ENCODE results near the gene ARHGAP6.

ARHGAP6 gene

DNA sequence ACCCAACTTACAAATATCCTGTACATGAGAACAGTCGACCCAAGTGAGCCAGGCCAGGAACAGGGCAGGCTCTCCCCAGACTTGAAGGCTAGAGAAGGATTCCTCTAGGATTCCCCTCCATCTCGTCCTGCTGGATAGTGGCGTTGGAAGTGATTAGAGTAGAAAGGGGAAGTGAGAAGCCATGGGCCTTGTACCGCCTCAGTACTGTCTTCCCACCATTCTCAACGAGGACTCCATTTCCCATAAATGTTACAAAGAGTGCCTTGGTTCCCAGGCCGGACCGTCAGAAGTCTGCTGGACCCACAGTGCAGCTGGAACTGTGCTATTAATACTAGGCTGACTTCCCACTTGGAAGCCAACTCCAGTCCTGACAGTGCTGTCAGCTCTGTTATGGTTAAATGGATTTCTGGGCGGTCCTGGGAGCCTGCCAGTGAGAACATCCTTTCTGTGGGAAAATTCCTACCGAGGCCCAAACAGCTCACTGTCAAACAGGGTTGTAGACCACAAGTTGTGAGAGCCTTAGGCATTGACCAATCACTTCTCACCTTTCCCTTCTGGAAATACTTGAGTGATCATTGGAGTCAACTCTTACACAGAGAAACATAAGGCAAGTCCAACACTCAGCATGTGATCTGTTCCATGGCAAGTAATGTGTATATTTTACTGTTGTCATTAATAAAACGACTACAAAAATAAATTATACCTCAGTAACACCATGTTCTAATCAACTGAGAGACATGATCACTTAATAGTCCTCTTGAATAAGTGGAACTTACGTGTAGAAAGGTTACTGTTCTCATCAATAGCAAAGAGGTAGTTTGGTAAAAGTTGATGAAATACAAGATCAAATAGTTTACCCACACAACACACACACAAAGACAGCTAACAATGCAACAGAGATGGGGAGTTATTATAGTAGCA is 314.1 kb downstream of the ARHGAP6 start:
- Histone ChIP-seq H3K9me3 (ENCODE audit: insufficient read depth, low read length) (no peaks in the 10 kb centered on the region), H3K4me3 (ENCODE audit: insufficient read length, low read depth) (no peak overlapping the region), H3K4me1 (ENCODE audit: insufficient read depth, insufficient read length) (no peaks in the 10 kb centered on the region), H3K36me3 (ENCODE audit: insufficient read depth, insufficient read length, low read length) (no peaks in the 10 kb centered on the region), H3K9ac (ENCODE audit: insufficient read length, low read depth) (no peak overlapping the region), H3K27me3 (ENCODE audit: insufficient read depth, insufficient read length) (no peaks in the 10 kb centered on the region)
- no peak for TF ChIP-seq SUZ12 (IDR thresholded peaks at IDR 0.05; ENCODE audit: extremely low read depth, insufficient read depth, insufficient read length)
- TF ChIP-seq ZNF274 (IDR thresholded peaks at IDR 0.05; ENCODE audit: low read depth, low read length): no peak
- no peak for TF ChIP-seq YY1 (IDR thresholded peaks at IDR 0.05; ENCODE audit: insufficient read depth, insufficient read length)
- no peak for DNase-seq (ENCODE audit: low read depth, low spot score)

DNA sequence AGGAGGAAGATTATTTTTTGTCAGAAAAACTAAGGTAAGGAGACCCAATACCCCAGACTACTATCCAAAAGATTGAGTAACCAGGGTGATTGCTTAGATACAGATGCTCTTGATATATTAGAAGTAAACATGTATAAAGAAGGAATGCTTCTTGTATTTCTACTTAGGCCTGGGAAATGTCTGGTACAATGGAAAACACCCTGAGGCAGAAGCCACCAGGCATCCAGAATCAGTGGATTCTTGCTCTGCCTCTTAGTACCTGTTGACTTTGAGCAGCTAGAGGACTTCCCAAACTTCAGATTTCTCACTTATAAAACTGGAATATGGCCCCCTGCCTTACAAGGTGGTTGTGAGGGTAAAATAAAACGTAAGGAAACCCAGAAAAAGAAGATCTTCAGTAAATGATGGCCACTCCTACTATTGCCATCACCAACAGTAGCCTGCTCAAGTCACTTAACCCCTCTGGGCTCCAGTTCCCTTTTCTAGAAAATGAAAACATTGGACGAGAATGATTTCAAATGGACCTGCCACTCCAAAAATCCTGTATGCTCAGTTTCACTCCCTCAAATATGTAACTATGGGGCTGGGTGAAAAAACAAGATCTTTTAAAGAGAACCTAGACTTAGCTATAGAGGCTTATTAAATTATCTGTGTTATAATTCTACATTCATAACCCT is 315.9 kb downstream of the ARHGAP6 start:
- Histone ChIP-seq H3K4me1 (ENCODE audit: insufficient read depth, insufficient read length) (peaks cover 2% of the 10 kb centered on the region), H3K4me3 (ENCODE audit: insufficient read length, low read depth) (no peak overlapping the region), H3K36me3 (ENCODE audit: insufficient read depth, insufficient read length, low read length) (no peaks in the 10 kb centered on the region), H3K27me3 (ENCODE audit: insufficient read depth, insufficient read length) (no peaks in the 10 kb centered on the region), H3K9me3 (ENCODE audit: insufficient read depth, low read length) (no peaks in the 10 kb centered on the region), H3K9ac (ENCODE audit: insufficient read length, low read depth) (no peak overlapping the region)
- DNase-seq (ENCODE audit: low read depth, low spot score): no peak
- TF ChIP-seq YY1 (IDR thresholded peaks at IDR 0.05; ENCODE audit: insufficient read depth, insufficient read length) (no peak), SUZ12 (IDR thresholded peaks at IDR 0.05; ENCODE audit: extremely low read depth, insufficient read depth, insufficient read length) (no peak), ZNF274 (IDR thresholded peaks at IDR 0.05; ENCODE audit: low read depth, low read length) (no peak)

DNA sequence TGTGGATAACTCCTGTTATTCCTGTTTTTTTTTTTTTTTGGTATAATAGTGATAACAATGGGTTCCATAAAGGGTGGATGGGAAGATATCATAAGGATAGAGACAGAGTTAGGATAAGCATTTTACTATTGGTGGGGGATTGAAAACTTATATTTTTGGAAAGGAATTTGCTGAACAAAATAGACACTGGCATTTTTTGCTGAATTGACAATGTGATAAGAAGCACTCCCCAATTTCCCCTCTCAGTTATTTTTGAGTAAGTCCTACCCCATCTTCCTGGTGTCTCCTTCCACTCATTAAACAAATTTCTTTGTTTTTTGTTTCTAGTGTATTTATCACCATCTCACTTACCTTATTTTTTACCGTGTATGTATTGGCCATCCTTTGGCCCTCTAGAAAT is 316.7 kb downstream of the ARHGAP6 start:
- no peak overlapping the region for H3K9ac ChIP-seq (ENCODE audit: insufficient read length, low read depth)
- H3K9me3 ChIP-seq (ENCODE audit: insufficient read depth, low read length): no peaks in the 10 kb centered on the region
- peaks cover 2% of the 10 kb centered on the region for H3K4me1 ChIP-seq (ENCODE audit: insufficient read depth, insufficient read length)
- H3K36me3 ChIP-seq (ENCODE audit: insufficient read depth, insufficient read length, low read length): no peaks in the 10 kb centered on the region
- no peaks in the 10 kb centered on the region for H3K27me3 ChIP-seq (ENCODE audit: insufficient read depth, insufficient read length)
- no peak for DNase-seq (ENCODE audit: low read depth, low spot score)
- no peak overlapping the region for H3K4me3 ChIP-seq (ENCODE audit: insufficient read length, low read depth)
- no peak for TF ChIP-seq ZNF274 (IDR thresholded peaks at IDR 0.05; ENCODE audit: low read depth, low read length)
- TF ChIP-seq YY1 (IDR thresholded peaks at IDR 0.05; ENCODE audit: insufficient read depth, insufficient read length): no peak
- no peak for TF ChIP-seq SUZ12 (IDR thresholded peaks at IDR 0.05; ENCODE audit: extremely low read depth, insufficient read depth, insufficient read length)

DNA sequence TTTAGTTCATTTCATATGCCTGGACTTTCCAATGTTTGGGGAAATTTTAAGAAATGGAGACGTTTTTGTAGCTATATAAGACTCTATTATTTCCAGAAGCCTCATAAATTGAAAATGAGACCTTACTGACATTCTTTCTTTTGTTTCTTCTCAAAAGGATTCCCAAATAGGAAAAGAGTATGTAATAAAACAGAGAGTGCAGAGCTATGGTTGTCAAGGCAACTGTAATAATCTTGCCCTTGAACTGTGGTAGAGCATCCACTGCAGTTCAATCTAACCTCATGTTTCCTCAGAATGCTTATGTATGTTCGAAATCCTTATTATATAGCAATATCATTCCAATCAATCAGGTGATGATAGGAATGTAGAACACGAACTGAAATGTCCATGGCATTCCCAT is 318.4 kb downstream of the ARHGAP6 start:
- Histone ChIP-seq H3K4me1 (ENCODE audit: insufficient read depth, insufficient read length) (peaks cover 2% of the 10 kb centered on the region), H3K9ac (ENCODE audit: insufficient read length, low read depth) (no peak overlapping the region), H3K27me3 (ENCODE audit: insufficient read depth, insufficient read length) (no peaks in the 10 kb centered on the region), H3K9me3 (ENCODE audit: insufficient read depth, low read length) (no peaks in the 10 kb centered on the region), H3K4me3 (ENCODE audit: insufficient read length, low read depth) (no peak overlapping the region), H3K36me3 (ENCODE audit: insufficient read depth, insufficient read length, low read length) (no peaks in the 10 kb centered on the region)
- TF ChIP-seq YY1 (IDR thresholded peaks at IDR 0.05; ENCODE audit: insufficient read depth, insufficient read length): no peak
- no peak for TF ChIP-seq SUZ12 (IDR thresholded peaks at IDR 0.05; ENCODE audit: extremely low read depth, insufficient read depth, insufficient read length)
- TF ChIP-seq ZNF274 (IDR thresholded peaks at IDR 0.05; ENCODE audit: low read depth, low read length): no peak
- DNase-seq (ENCODE audit: low read depth, low spot score): no peak

DNA sequence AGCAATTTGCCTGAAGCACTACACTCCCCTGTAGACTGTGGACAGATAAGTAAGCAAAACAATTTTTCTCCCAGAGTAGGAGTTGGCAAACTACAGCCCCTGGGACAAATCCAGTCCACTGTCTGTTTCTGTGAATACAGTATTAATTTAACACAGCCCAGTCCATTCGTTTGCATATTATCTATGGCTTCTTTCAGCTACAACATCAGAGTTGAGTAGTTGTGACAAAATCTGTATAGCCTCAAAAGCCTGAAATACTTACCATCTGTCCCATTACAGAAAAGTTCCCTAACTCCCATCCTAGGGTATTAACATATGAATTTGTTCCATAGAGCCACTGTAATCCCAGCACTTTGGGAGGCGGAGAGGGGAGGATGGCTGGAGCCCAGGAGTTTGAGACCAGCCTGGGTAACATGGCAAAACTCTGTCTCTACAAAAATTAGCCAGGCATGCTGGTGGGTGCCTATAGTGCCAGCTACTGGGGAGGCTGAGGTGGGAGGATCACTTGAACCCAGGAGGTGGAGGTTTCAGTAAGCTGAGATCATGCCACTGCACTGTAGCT is 319.5 kb downstream of the ARHGAP6 start:
- TF ChIP-seq YY1 (IDR thresholded peaks at IDR 0.05; ENCODE audit: insufficient read depth, insufficient read length): no peak
- no peak for TF ChIP-seq ZNF274 (IDR thresholded peaks at IDR 0.05; ENCODE audit: low read depth, low read length)
- TF ChIP-seq SUZ12 (IDR thresholded peaks at IDR 0.05; ENCODE audit: extremely low read depth, insufficient read depth, insufficient read length): no peak
- Histone ChIP-seq H3K9me3 (ENCODE audit: insufficient read depth, low read length) (no peaks in the 10 kb centered on the region), H3K9ac (ENCODE audit: insufficient read length, low read depth) (no peak overlapping the region), H3K27me3 (ENCODE audit: insufficient read depth, insufficient read length) (no peaks in the 10 kb centered on the region), H3K4me1 (ENCODE audit: insufficient read depth, insufficient read length) (peaks cover 2% of the 10 kb centered on the region), H3K36me3 (ENCODE audit: insufficient read depth, insufficient read length, low read length) (no peaks in the 10 kb centered on the region), H3K4me3 (ENCODE audit: insufficient read length, low read depth) (no peak overlapping the region)
- peak; percentile 6 for DNase-seq (ENCODE audit: low read depth, low spot score)

DNA sequence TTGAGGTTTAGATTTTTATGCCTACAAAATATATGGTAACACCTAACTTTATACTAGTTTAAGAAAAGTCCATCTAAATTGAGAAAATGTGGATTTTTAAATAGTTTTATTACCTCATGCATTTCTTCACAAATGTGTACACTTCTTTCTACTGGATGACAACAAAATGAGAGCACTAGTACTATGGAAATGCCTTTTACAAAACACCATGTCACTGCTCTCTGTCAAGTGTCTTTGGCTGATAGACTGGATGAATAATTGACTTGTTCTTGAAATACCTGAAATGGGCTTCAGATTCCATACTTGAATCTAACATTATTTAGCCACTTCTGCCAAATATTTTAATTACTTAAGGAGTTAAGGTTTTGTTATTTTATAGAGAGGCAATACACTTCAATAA is 323.0 kb downstream of the ARHGAP6 start:
- TF ChIP-seq ZNF274 (IDR thresholded peaks at IDR 0.05; ENCODE audit: low read depth, low read length) (no peak), YY1 (IDR thresholded peaks at IDR 0.05; ENCODE audit: insufficient read depth, insufficient read length) (no peak), SUZ12 (IDR thresholded peaks at IDR 0.05; ENCODE audit: extremely low read depth, insufficient read depth, insufficient read length) (no peak)
- Histone ChIP-seq H3K27me3 (ENCODE audit: insufficient read depth, insufficient read length) (no peaks in the 10 kb centered on the region), H3K36me3 (ENCODE audit: insufficient read depth, insufficient read length, low read length) (no peaks in the 10 kb centered on the region), H3K9ac (ENCODE audit: insufficient read length, low read depth) (no peak overlapping the region), H3K4me1 (ENCODE audit: insufficient read depth, insufficient read length) (peaks cover 2% of the 10 kb centered on the region), H3K9me3 (ENCODE audit: insufficient read depth, low read length) (no peaks in the 10 kb centered on the region), H3K4me3 (ENCODE audit: insufficient read length, low read depth) (no peak overlapping the region)
- no peak for DNase-seq (ENCODE audit: low read depth, low spot score)
